Parathyroid adenoma (tissue), 2 donors: Measurements from ENCODE around the gene BCLAF1.
"Not testable (repeated sequence)": the region's sequence is repeated elsewhere in the genome, so short reads cannot be mapped to it uniquely, and the experiment has no call there.

ENCODE experiments used
- H2AFZ ChIP-seq: fragments of 300-600 bp; sonication (generic); one replicate; pipeline ENCODE4 v1.7.0; 2017; ENCODE audit warnings: antibody characterized with exemption, mild to moderate bottlenecking
- H3K27ac ChIP-seq: fragments of 300-600 bp; sonication (generic); one replicate; pipeline ENCODE4 v1.7.0; 2017
- H3K27me3 ChIP-seq: fragments of 300-600 bp; sonication (generic); one replicate; pipeline ENCODE4 v1.7.0; 2017; ENCODE audit warnings: low read length; ENCODE audit not compliant: control insufficient read depth, insufficient read depth
- H3K36me3 ChIP-seq: fragments of 300-600 bp; sonication (generic); one replicate; pipeline ENCODE4 v1.7.0; 2017; ENCODE audit warnings: low read length; ENCODE audit not compliant: control insufficient read depth, insufficient read depth
- H3K4me1 ChIP-seq: fragments of 300-600 bp; sonication (generic); one replicate; pipeline ENCODE4 v1.7.0; 2017; ENCODE audit warnings: control low read depth
- H3K4me2 ChIP-seq: fragments of 300-600 bp; sonication (generic); one replicate; pipeline ENCODE4 v1.7.0; 2017; ENCODE audit warnings: low read length
- H3K4me3 ChIP-seq: fragments of 300-600 bp; sonication (generic); one replicate; pipeline ENCODE4 v1.7.0; 2017; ENCODE audit warnings: low read depth, low read length
- H3K79me2 ChIP-seq: fragments of 300-600 bp; sonication (generic); one replicate; pipeline ENCODE4 v1.7.0; 2017; ENCODE audit warnings: control low read depth
- H3K9ac ChIP-seq: fragments of 300-600 bp; sonication (generic); one replicate; pipeline ENCODE4 v1.7.0; 2017; ENCODE audit warnings: mild to moderate bottlenecking
- H3K9me3 ChIP-seq: fragments of 300-600 bp; sonication (generic); one replicate; pipeline ENCODE4 v1.7.0; 2017; ENCODE audit warnings: low read length; ENCODE audit not compliant: control insufficient read depth
- CTCF ChIP-seq: fragments of 300-600 bp; sonication (generic); IDR thresholded peaks from one replicate; pipeline ENCODE4 v1.7.0; 2017; ENCODE audit warnings: antibody characterized with exemption, mild to moderate bottlenecking
- donor health status: primary hyperparathyroidism.

Gene BCLAF1

GRCh38 chr6:136226027-136226673 lies 63.5 kb downstream of the BCLAF1 start:
- H3K79me2 ChIP-seq, result no peaks in the 10 kb centered on the region
- peak overlapping the region; percentile 8 for H3K27ac ChIP-seq
- H3K9me3 ChIP-seq, result no peaks in the 10 kb centered on the region
- peak overlapping the region; percentile 28 for H3K4me3 ChIP-seq
- no peak overlapping the region for H3K9ac ChIP-seq
- no peaks in the 10 kb centered on the region for H3K4me1 ChIP-seq
- H3K4me2 ChIP-seq, result peak overlapping the region; percentile 33
- H3K27me3 ChIP-seq, result no peaks in the 10 kb centered on the region
- peak; percentile 100 for TF ChIP-seq CTCF
- H2AFZ ChIP-seq, result peak overlapping the region; percentile 76
- no peaks in the 10 kb centered on the region for H3K36me3 ChIP-seq

GRCh38 chr6:136225496-136225895 lies 64.2 kb downstream of the BCLAF1 start:
- H3K4me1 ChIP-seq, result no peaks in the 10 kb centered on the region
- no peak overlapping the region for H3K9ac ChIP-seq
- no peak overlapping the region for H3K4me2 ChIP-seq
- H3K27me3 ChIP-seq, result no peaks in the 10 kb centered on the region
- H3K4me3 ChIP-seq, result no peak overlapping the region
- H3K36me3 ChIP-seq, result no peaks in the 10 kb centered on the region
- H3K9me3 ChIP-seq, result no peaks in the 10 kb centered on the region
- no peak overlapping the region for H2AFZ ChIP-seq
- H3K27ac ChIP-seq, result no peak overlapping the region
- no peak for TF ChIP-seq CTCF
- H3K79me2 ChIP-seq, result no peaks in the 10 kb centered on the region

- not testable (repeated sequence) for H3K9ac ChIP-seq, H3K9me3 ChIP-seq, H3K4me1 ChIP-seq, H3K4me3 ChIP-seq, H3K4me2 ChIP-seq, H3K27me3 ChIP-seq, H3K27ac ChIP-seq, H3K36me3 ChIP-seq, H2AFZ ChIP-seq, H3K79me2 ChIP-seq
These were observed 64.7 kb downstream of the BCLAF1 start for GRCh38 chr6:136224974-136225373.

- Histone ChIP-seq H3K4me1 (no peaks in the 10 kb centered on the region), H2AFZ (no peak overlapping the region), H3K79me2 (no peaks in the 10 kb centered on the region), H3K9ac (no peak overlapping the region), H3K9me3 (no peaks in the 10 kb centered on the region), H3K4me2 (no peak overlapping the region), H3K27me3 (no peaks in the 10 kb centered on the region), H3K4me3 (no peak overlapping the region), H3K36me3 (no peaks in the 10 kb centered on the region), H3K27ac (no peak overlapping the region)
- no peak for TF ChIP-seq CTCF
These were observed 72.9 kb downstream of the BCLAF1 start for GRCh38 chr6:136216503-136217401.

GRCh38 chr6:136213853-136214252 lies 75.8 kb downstream of the BCLAF1 start:
- H3K36me3 ChIP-seq, result no peaks in the 10 kb centered on the region
- no peaks in the 10 kb centered on the region for H3K27me3 ChIP-seq
- no peak overlapping the region for H3K9ac ChIP-seq
- H3K27ac ChIP-seq, result no peak overlapping the region
- no peaks in the 10 kb centered on the region for H3K79me2 ChIP-seq
- no peaks in the 10 kb centered on the region for H3K9me3 ChIP-seq
- no peak overlapping the region for H3K4me2 ChIP-seq
- TF ChIP-seq CTCF, result no peak
- no peak overlapping the region for H2AFZ ChIP-seq
- H3K4me3 ChIP-seq, result no peak overlapping the region
- no peaks in the 10 kb centered on the region for H3K4me1 ChIP-seq
